ENCODE data around the gene CCT8. TPM values are rescaled to one million over a fixed set of nuclear protein-coding genes. Genes with fewer than 3 reads are reported as not detected.

CCT8 gene
- total and polyA plus RNA-seq, 2 experiments from 2014 or later, result 304 to 329 TPM

DNA sequence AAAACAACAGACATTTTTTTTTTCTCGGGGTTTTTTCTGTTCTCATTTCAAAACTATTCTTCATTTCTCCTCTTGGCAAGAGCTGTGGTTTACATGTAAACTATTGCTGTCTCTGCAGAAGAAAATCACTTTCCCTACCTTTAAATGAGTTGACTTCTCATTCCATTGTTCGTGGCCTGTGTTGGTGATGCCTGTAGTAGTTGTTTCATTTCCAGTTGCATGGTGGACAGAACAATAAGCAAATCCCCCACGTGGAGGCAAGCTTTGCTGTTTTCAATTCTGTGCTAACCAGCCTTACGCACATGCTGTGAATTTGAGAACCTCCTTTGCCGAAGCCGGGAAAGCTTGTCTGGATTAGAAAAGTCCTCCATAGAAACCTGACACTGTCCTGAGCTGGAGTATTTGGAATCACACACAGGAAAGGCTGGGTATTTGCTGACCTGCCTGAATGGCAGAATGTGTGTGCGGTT lies 30.8 kb upstream of the CCT8 start (continued):
- TF ChIP-seq, protein P1, sequence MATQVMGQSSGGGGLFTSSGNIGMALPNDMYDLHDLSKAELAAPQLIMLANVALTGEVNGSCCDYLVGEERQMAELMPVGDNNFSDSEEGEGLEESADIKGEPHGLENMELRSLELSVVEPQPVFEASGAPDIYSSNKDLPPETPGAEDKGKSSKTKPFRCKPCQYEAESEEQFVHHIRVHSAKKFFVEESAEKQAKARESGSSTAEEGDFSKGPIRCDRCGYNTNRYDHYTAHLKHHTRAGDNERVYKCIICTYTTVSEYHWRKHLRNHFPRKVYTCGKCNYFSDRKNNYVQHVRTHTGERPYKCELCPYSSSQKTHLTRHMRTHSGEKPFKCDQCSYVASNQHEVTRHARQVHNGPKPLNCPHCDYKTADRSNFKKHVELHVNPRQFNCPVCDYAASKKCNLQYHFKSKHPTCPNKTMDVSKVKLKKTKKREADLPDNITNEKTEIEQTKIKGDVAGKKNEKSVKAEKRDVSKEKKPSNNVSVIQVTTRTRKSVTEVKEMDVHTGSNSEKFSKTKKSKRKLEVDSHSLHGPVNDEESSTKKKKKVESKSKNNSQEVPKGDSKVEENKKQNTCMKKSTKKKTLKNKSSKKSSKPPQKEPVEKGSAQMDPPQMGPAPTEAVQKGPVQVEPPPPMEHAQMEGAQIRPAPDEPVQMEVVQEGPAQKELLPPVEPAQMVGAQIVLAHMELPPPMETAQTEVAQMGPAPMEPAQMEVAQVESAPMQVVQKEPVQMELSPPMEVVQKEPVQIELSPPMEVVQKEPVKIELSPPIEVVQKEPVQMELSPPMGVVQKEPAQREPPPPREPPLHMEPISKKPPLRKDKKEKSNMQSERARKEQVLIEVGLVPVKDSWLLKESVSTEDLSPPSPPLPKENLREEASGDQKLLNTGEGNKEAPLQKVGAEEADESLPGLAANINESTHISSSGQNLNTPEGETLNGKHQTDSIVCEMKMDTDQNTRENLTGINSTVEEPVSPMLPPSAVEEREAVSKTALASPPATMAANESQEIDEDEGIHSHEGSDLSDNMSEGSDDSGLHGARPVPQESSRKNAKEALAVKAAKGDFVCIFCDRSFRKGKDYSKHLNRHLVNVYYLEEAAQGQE (IDR thresholded peaks at IDR 0.05; ENCODE audit: unreplicated experiment), result no peak
- TF ChIP-seq, protein P2, sequence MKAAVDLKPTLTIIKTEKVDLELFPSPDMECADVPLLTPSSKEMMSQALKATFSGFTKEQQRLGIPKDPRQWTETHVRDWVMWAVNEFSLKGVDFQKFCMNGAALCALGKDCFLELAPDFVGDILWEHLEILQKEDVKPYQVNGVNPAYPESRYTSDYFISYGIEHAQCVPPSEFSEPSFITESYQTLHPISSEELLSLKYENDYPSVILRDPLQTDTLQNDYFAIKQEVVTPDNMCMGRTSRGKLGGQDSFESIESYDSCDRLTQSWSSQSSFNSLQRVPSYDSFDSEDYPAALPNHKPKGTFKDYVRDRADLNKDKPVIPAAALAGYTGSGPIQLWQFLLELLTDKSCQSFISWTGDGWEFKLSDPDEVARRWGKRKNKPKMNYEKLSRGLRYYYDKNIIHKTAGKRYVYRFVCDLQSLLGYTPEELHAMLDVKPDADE (IDR thresholded peaks at IDR 0.05), result no peak

DNA sequence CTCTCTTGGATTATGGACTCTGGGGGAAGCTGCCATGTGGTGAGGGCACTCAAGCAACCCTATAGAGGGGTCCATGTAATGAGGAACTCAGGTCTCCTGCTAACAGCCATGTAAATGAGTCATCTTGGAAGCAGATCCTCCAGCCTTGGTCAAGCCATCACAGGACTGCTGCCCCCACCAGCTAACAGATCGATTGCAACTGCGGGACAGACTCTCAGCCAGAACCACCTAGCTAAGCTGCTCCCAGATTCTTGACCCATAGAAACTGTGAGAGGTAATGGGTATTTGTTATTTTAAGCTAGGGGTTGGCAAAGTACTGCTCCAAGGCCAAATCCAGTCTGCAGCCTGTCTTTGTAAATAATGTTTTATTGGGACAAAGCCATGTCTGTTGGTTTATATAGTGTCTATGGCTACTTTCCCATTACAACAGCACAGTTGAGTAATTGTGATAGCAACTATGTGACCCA lies 29.4 kb upstream of the CCT8 start:
- ATAC-seq (no peak), DNase-seq (ENCODE audit: low spot score) (no peak)
- H4K20me1 ChIP-seq (replicated peaks; ENCODE audit: insufficient read depth), result no peaks in the 10 kb centered on the region
- no peaks in the 10 kb centered on the region for H3K4me1 ChIP-seq (ENCODE audit: insufficient read depth)
- H3K4me2 ChIP-seq, result no peak overlapping the region
- no peak overlapping the region for H3K4me3 ChIP-seq
- Mint-ChIP-seq H3K9me3 (no peaks in the 10 kb centered on the region), H3K27ac (no peak overlapping the region), H3K36me3 (ENCODE audit: low read depth) (no peaks in the 10 kb centered on the region), H3K4me1 (no peaks in the 10 kb centered on the region; the same call in 2 of the 3 replicates), H3K27me3 (ENCODE audit: insufficient read depth, low read depth, poor library complexity) (no peaks in the 10 kb centered on the region), H3K4me3 (no peak overlapping the region)
- H3K36me3 ChIP-seq (ENCODE audit: insufficient read depth), result no peaks in the 10 kb centered on the region
- no peaks in the 10 kb centered on the region for H3K27me3 ChIP-seq (ENCODE audit: insufficient read depth)
- no peak overlapping the region for H2AFZ ChIP-seq
- no peaks in the 10 kb centered on the region for H3K79me2 ChIP-seq (replicated peaks; ENCODE audit: insufficient read depth)
- H3K27ac ChIP-seq (ENCODE audit: low read depth), result no peak overlapping the region
- H3F3A ChIP-seq (replicated peaks; ENCODE audit: low read depth), result no peaks in the 10 kb centered on the region
- no peaks in the 10 kb centered on the region for H3K9me2 ChIP-seq (ENCODE audit: insufficient read depth)
- TF ChIP-seq POLR2AphosphoS5 (IDR thresholded peaks at IDR 0.05; ENCODE audit: low read depth) (no peak), ZNF331 (CRISPR knock-in tag; IDR thresholded peaks at IDR 0.05; ENCODE audit: low read depth) (no peak), JUNB (IDR thresholded peaks at IDR 0.05; ENCODE audit: unreplicated experiment) (no peak), CREB1 (CRISPR knock-in tag; IDR thresholded peaks at IDR 0.05; ENCODE audit: low read depth) (no peak), EZH2phosphoT487 (IDR thresholded peaks at IDR 0.05; ENCODE audit: unreplicated experiment) (no peak), ZNF462 (CRISPR knock-in tag; IDR thresholded peaks at IDR 0.05) (no peak), ZNF114 (CRISPR knock-in tag; IDR thresholded peaks at IDR 0.05) (no peak), NANOG (IDR thresholded peaks at IDR 0.05; ENCODE audit: borderline replicate concordance) (no peak), STAT1 (IDR thresholded peaks at IDR 0.05; ENCODE audit: unreplicated experiment) (no peak), EZH2 (IDR thresholded peaks at IDR 0.05; ENCODE audit: low read depth, unreplicated experiment) (no peak), CTCF (conservative IDR thresholded peaks at IDR 0.05; ENCODE audit: low read depth in 2 of 2) (no peak)
